NT2/D1 (cell line): ENCODE measurements around the gene SPATA19.

ENCODE experiments used
- SUZ12 ChIP-seq: IDR thresholded peaks from 2 replicates; pipeline ENCODE4 v1.6.1; 2011; ENCODE audit not compliant: insufficient read length, insufficient read depth; ENCODE audit errors: extremely low read depth
- YY1 ChIP-seq: IDR thresholded peaks from 2 replicates; pipeline ENCODE4 v1.6.1; 2011; ENCODE audit not compliant: insufficient read length, insufficient read depth
- ZNF274 ChIP-seq: IDR thresholded peaks from 2 replicates; pipeline ENCODE4 v1.6.1; 2011; ENCODE audit warnings: mild to moderate bottlenecking, low read depth, low read length

DNA sequence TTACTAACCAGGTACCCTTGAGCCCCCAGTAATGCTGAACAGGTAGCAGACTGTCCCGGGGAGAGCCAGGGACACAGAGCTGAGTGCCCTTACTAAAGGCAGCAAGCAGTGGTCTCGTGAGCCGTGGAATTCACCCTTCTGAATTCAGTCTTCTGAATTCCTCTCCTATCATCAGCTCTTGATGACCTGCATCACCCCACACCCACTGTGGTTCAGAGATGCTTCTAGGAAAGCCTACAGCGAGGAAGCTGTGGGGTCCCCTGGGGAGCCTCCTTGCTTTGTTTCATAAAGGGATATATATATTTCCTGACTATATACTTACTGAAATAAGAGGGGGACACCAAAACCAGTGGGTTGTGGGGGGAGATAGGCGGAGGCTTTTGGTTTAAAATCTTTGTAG lies 2.6 kb downstream of the SPATA19 start:
- TF ChIP-seq SUZ12: no peak
- TF ChIP-seq YY1: no peak
- no peak for TF ChIP-seq ZNF274
